CD8-positive, alpha-beta memory T cell (primary cell): ENCODE results near the gene ITPR3. TPM values are rescaled to one million over a fixed set of nuclear protein-coding genes. Genes with fewer than 3 reads are reported as not detected.

Experiments used
- CTCF ChIA-PET: fragments of 350-600 bp; sonication (Branson Sonifier 250); formaldehyde crosslinking; loops from one replicate; lab custom pipeline; 2021; ENCODE audit warnings: antibody characterized with exemption; lab: Charles Lee
- POLR2A ChIA-PET: fragments of 350-600 bp; sonication (Branson Sonifier 250); formaldehyde crosslinking; loops from one replicate; lab custom pipeline; 2021; ENCODE audit warnings: antibody characterized with exemption; lab: Charles Lee
- DNase-seq, 5 donors: peaks; one replicate each; pipeline versions ENCODE4 v3.0.0 to v3.0.0-alpha.2; 2020 to 2022; ENCODE audit warnings: mixed read lengths in 1 of 5
- H3K27ac ChIP-seq: one replicate; pipeline ENCODE4 v1.7.0; 2013; ENCODE audit warnings: low read depth, mild to moderate bottlenecking, low read length, moderate library complexity
- H3K27me3 ChIP-seq: 2 replicates; pipeline ENCODE4 v1.7.0; 2013; ENCODE audit warnings: low read length, mild to moderate bottlenecking; ENCODE audit not compliant: insufficient read depth, poor library complexity, severe bottlenecking
- H3K36me3 ChIP-seq: 2 replicates; pipeline ENCODE4 v1.7.0; 2013; ENCODE audit warnings: mild to moderate bottlenecking, low read length, moderate library complexity; ENCODE audit not compliant: insufficient read depth
- H3K4me1 ChIP-seq: 2 replicates; pipeline ENCODE4 v1.7.0; 2013; ENCODE audit warnings: mild to moderate bottlenecking, low read length, moderate library complexity; ENCODE audit not compliant: insufficient read depth
- H3K4me3 ChIP-seq: 2 replicates; pipeline ENCODE4 v1.7.0; 2013; ENCODE audit warnings: mild to moderate bottlenecking, low read length
- H3K9me3 ChIP-seq: 2 replicates; pipeline ENCODE4 v1.7.0; 2013; ENCODE audit warnings: mild to moderate bottlenecking, low read length
- H3K27ac Mint-ChIP-seq, 8 donors: one replicate each; pipeline ENCODE4 v1.8.0; 2020 to 2021; ENCODE audit warnings: mixed read lengths in 8 of 8, mild to moderate bottlenecking in 6 of 8, inconsistent platforms in 3 of 8, moderate library complexity in 3 of 8
- H3K27me3 Mint-ChIP-seq, 2 donors: one replicate each; pipeline ENCODE4 v1.8.0; 2020 to 2021; ENCODE audit warnings: mixed read lengths in 2 of 2, mild to moderate bottlenecking in 1 of 2, moderate library complexity in 1 of 2
- H3K36me3 Mint-ChIP-seq, 3 donors: one replicate each; pipeline ENCODE4 v1.8.0; 2020 to 2021; ENCODE audit warnings: mixed read lengths in 3 of 3, inconsistent platforms in 1 of 3, mild to moderate bottlenecking in 1 of 3
- H3K4me1 Mint-ChIP-seq, 3 donors: one replicate each; pipeline ENCODE4 v1.8.0; 2020 to 2021; ENCODE audit warnings: mixed read lengths in 3 of 3, inconsistent platforms in 1 of 3, mild to moderate bottlenecking in 1 of 3
- H3K4me3 Mint-ChIP-seq, 7 donors: one replicate each; pipeline ENCODE4 v1.8.0; 2020 to 2021; ENCODE audit warnings: mixed read lengths in 7 of 7, mild to moderate bottlenecking in 6 of 7, moderate library complexity in 4 of 7, inconsistent platforms in 2 of 7
- H3K9me3 Mint-ChIP-seq, 5 donors: one replicate each; pipeline ENCODE4 v1.8.0; 2020 to 2022; ENCODE audit warnings: mixed read lengths in 5 of 5, mild to moderate bottlenecking in 3 of 5, moderate library complexity in 2 of 5, inconsistent platforms in 1 of 5
- polyA plus RNA-seq: library from polyadenylated mRNA; unstranded; fragments of 300-500 nt; fragmentation: Illumina TruSeq; gene quantifications from one replicate; pipeline ENCODE4 v1.2.3, GENCODE V29; 2021
- total RNA-seq, 2 experiments: library from RNA; stranded (reverse); gene quantifications; one replicate each; pipeline ENCODE4 v1.2.3, GENCODE V29; 2021

Gene ITPR3
- total and polyA plus RNA-seq, 3 experiments from 2014 or later = 7.9 to 43.3 (median 42.0) TPM

- no peaks in the 10 kb centered on the region for H3K4me1 Mint-ChIP-seq
- no peak overlapping the region for H3K4me3 Mint-ChIP-seq
- H3K27me3 ChIP-seq = no peaks in the 10 kb centered on the region
- ChIA-PET POLR2A (no interaction called here), CTCF (no interaction called here)
- no peaks in the 10 kb centered on the region for H3K9me3 Mint-ChIP-seq
- no peak overlapping the region for H3K27ac Mint-ChIP-seq
- H3K36me3 ChIP-seq = no peaks in the 10 kb centered on the region
- H3K4me1 ChIP-seq = no peaks in the 10 kb centered on the region
- H3K27me3 Mint-ChIP-seq = peaks cover under 1 to 9% of the 10 kb centered on the region in 2 donors
- DNase-seq = no peak
- H3K9me3 ChIP-seq = no peaks in the 10 kb centered on the region
- no peak overlapping the region for H3K27ac ChIP-seq
- no peak overlapping the region for H3K4me3 ChIP-seq
- H3K36me3 Mint-ChIP-seq = no peaks in the 10 kb centered on the region
Measured at GRCh38 chr6:33738879-33739278, 117.8 kb downstream of the ITPR3 start.

DNA sequence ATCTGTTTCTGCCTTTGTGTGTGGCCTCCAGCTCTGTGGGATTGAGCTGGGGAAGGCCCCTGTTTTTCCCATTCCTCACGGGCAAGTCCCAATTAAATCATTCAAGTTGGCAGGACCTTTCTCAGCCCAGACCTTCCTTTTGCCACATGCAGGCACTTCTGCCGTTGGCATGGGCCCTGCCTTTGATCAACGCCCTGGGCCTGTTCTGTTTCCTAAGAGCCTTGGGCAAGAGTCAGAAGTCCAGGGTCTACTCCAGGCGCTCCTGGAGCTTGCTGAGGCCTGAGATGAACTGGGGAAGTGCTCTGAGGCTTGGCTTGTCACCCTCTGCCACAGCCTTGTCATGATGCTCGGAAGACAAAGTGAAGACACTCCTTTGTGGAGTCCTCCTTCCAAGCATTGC, 118.4 kb downstream of the ITPR3 start:
- Mint-ChIP-seq H3K4me1 (peaks cover 4 to 5% (median 5%) of the 10 kb centered on the region in 3 donors), H3K27ac (peak overlapping the region in 1 of 8 donors; percentile 17), H3K36me3 (no peaks in the 10 kb centered on the region), H3K4me3 (no peak overlapping the region), H3K27me3 (peaks cover 3 to 14% of the 10 kb centered on the region in 2 donors), H3K9me3 (no peaks in the 10 kb centered on the region)
- Histone ChIP-seq H3K9me3 (no peaks in the 10 kb centered on the region), H3K27ac (no peak overlapping the region), H3K27me3 (no peaks in the 10 kb centered on the region), H3K36me3 (no peaks in the 10 kb centered on the region), H3K4me1 (no peaks in the 10 kb centered on the region), H3K4me3 (no peak overlapping the region)
- ChIA-PET CTCF (interaction anchor here (1.0 kb wide), 1 partner anchor 288 kb away, joined by 3 read pairs; no protein-coding TSS in a partner anchor), POLR2A (no interaction called here)
- DNase-seq = no peak

GRCh38 chr6:33740204-33740608, 119.1 kb downstream of the ITPR3 start:
- Mint-ChIP-seq H3K4me3 (no peak overlapping the region), H3K27ac (no peak overlapping the region), H3K36me3 (no peaks in the 10 kb centered on the region), H3K9me3 (no peaks in the 10 kb centered on the region), H3K27me3 (peaks cover 3 to 14% of the 10 kb centered on the region in 2 donors), H3K4me1 (peaks cover 4 to 5% (median 5%) of the 10 kb centered on the region in 3 donors)
- H3K9me3 ChIP-seq = no peaks in the 10 kb centered on the region
- no peak for DNase-seq
- ChIA-PET POLR2A (no interaction called here), CTCF (interaction anchor here (1.0 kb wide), 1 partner anchor 287 kb away, joined by 3 read pairs; no protein-coding TSS in a partner anchor)
- H3K27ac ChIP-seq = no peak overlapping the region
- H3K4me3 ChIP-seq = no peak overlapping the region
- H3K36me3 ChIP-seq = no peaks in the 10 kb centered on the region
- no peaks in the 10 kb centered on the region for H3K4me1 ChIP-seq
- no peaks in the 10 kb centered on the region for H3K27me3 ChIP-seq

DNA sequence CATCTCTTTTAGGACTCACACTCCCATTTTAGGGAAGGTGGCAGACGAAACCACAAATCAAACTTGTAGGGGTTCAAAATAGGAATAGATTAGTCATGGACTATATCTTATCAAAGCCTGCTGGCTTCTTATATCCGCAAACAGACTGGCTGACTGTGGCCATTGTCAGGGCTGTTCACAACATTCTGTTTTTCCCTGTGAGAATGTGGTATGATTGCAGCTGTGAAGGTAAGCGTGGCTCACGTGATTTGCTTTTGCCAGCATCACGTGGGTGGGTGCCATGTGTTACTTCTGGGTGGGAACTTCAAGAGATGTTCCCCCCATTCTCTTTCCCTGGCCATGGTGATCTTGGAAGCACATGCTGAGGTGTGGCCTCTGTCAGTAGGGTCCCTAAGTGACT, 119.7 kb downstream of the ITPR3 start:
- Histone ChIP-seq H3K27ac (no peak overlapping the region), H3K9me3 (no peaks in the 10 kb centered on the region), H3K27me3 (no peaks in the 10 kb centered on the region), H3K4me3 (no peak overlapping the region), H3K4me1 (no peaks in the 10 kb centered on the region), H3K36me3 (no peaks in the 10 kb centered on the region)
- Mint-ChIP-seq H3K4me1 (peaks cover 4 to 5% (median 5%) of the 10 kb centered on the region in 3 donors), H3K27ac (no peak overlapping the region), H3K36me3 (no peaks in the 10 kb centered on the region), H3K4me3 (no peak overlapping the region), H3K27me3 (peaks cover 6 to 14% of the 10 kb centered on the region in 2 donors), H3K9me3 (no peaks in the 10 kb centered on the region)
- ChIA-PET CTCF (no interaction called here), POLR2A (no interaction called here)
- no peak for DNase-seq

GRCh38 chr6:33742092-33742491, 121.0 kb downstream of the ITPR3 start:
- Histone ChIP-seq H3K36me3 (no peaks in the 10 kb centered on the region), H3K27ac (no peak overlapping the region), H3K4me1 (no peaks in the 10 kb centered on the region), H3K4me3 (no peak overlapping the region), H3K27me3 (no peaks in the 10 kb centered on the region), H3K9me3 (no peaks in the 10 kb centered on the region)
- CTCF ChIA-PET = interaction anchor here (1.3 kb wide), 1 partner anchor 29 kb away, joined by 4 read pairs; no protein-coding TSS in a partner anchor
- Mint-ChIP-seq H3K27ac (no peak overlapping the region), H3K36me3 (no peaks in the 10 kb centered on the region), H3K4me1 (peaks cover 4 to 5% (median 5%) of the 10 kb centered on the region in 3 donors), H3K4me3 (no peak overlapping the region), H3K27me3 (peaks cover 7 to 14% of the 10 kb centered on the region in 2 donors), H3K9me3 (no peaks in the 10 kb centered on the region)
- POLR2A ChIA-PET = no interaction called here
- no peak for DNase-seq

DNA sequence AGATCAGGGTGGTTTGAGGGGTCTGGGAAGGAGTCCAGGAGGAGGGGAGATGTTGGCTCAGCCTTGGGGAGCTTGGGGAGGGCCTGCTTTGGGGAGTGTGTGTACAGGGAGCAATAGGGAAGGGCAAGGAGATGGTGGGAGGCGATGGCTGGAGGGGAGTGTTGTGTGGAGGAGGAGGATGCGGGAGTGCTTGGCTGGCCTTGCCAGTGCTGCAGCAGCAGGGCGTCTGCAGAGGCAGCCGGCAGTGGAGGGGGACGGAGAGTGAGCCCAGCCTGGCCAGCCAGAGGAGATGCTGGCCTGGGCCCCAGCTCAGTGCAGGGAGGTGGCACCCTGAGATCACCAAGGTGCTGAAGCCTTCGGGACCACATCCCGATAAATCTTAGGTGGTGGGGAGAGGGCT, 121.7 kb downstream of the ITPR3 start:
- no peaks in the 10 kb centered on the region for H3K27me3 ChIP-seq
- Mint-ChIP-seq H3K4me1 (peaks cover 4 to 5% (median 5%) of the 10 kb centered on the region in 3 donors), H3K9me3 (no peaks in the 10 kb centered on the region), H3K4me3 (no peak overlapping the region), H3K27ac (no peak overlapping the region), H3K27me3 (peaks cover 8 to 14% of the 10 kb centered on the region in 2 donors), H3K36me3 (no peaks in the 10 kb centered on the region)
- POLR2A ChIA-PET = no interaction called here
- no peak for DNase-seq
- no peaks in the 10 kb centered on the region for H3K9me3 ChIP-seq
- no peak overlapping the region for H3K4me3 ChIP-seq
- no peaks in the 10 kb centered on the region for H3K4me1 ChIP-seq
- H3K36me3 ChIP-seq = no peaks in the 10 kb centered on the region
- H3K27ac ChIP-seq = no peak overlapping the region
- CTCF ChIA-PET = interaction anchor here (1.3 to 3.4 kb wide), 7 partner anchors 28 to 416 kb away, joined by 3 to 21 read pairs (median 5); partner anchors contain the start of gene UQCC2

DNA sequence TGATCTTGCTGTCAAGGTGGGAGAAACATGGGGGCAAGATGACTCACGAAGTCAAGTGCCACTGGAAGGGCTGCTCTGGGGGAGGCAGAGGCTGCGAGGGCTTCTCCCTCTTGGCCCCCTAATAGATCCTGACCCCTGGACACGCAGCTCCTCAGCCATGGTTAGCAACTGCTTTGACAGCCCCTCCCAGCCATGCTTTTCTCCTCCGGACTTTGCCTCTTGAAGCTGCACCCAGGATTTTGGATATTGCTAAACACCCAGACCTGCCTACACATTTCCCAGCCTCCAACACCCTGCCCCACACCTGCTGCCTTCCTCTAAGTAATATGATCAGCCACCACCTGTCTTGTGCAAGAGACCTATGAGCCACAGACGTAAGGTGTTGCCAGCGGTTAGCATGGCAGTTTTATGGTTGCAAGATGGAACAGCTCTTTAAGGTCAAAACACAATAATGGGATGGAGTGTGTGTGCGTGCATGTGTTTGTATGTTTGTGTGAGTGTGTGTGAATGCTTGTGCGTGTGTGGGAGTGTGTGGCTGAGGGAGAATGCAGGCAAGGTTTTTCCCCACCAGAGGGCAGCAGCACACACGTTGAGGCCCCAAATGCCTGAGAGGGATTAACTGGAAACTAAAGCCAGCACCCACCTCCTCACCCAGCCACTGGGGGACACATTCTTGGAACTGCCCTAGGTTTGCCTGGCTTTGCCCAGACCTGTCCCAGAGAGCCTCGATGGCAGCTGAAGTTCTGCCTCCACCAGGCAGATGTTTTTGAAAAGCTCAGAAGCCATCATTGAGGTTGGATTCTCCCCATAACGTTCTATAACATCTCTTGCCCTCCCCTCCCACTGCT, 123.1 kb downstream of the ITPR3 start:
- Histone ChIP-seq H3K9me3 (no peaks in the 10 kb centered on the region), H3K4me1 (no peaks in the 10 kb centered on the region), H3K27ac (no peak overlapping the region), H3K27me3 (peaks cover 4% of the 10 kb centered on the region), H3K36me3 (no peaks in the 10 kb centered on the region), H3K4me3 (no peak overlapping the region)
- Mint-ChIP-seq H3K36me3 (no peaks in the 10 kb centered on the region), H3K4me3 (no peak overlapping the region), H3K4me1 (peaks cover 4 to 5% (median 5%) of the 10 kb centered on the region in 3 donors), H3K9me3 (no peaks in the 10 kb centered on the region), H3K27me3 (peaks cover 12 to 20% of the 10 kb centered on the region in 2 donors), H3K27ac (no peak overlapping the region)
- DNase-seq = peak; percentile 55 to 78 (median 60)
- ChIA-PET POLR2A (interaction anchor here (1.5 kb wide), 1 partner anchor 33 kb away, joined by 4 read pairs; the partner anchor contains the start of gene UQCC2), CTCF (interaction anchor here (0.6 to 3.4 kb wide), 28 partner anchors 14 to 705 kb away, joined by 3 to 21 read pairs (median 3); partner anchors contain the start of genes LEMD2 and UQCC2)
